DMS79 treated with DMSO at 0.1 percent for 48 hours (cell line): ENCODE data around the gene CLSTN3.

ENCODE experiments used
- DNase-seq: peaks from one replicate; lab custom pipeline; 2025; lab: John Stamatoyannopoulos, UW

Gene CLSTN3

DNA sequence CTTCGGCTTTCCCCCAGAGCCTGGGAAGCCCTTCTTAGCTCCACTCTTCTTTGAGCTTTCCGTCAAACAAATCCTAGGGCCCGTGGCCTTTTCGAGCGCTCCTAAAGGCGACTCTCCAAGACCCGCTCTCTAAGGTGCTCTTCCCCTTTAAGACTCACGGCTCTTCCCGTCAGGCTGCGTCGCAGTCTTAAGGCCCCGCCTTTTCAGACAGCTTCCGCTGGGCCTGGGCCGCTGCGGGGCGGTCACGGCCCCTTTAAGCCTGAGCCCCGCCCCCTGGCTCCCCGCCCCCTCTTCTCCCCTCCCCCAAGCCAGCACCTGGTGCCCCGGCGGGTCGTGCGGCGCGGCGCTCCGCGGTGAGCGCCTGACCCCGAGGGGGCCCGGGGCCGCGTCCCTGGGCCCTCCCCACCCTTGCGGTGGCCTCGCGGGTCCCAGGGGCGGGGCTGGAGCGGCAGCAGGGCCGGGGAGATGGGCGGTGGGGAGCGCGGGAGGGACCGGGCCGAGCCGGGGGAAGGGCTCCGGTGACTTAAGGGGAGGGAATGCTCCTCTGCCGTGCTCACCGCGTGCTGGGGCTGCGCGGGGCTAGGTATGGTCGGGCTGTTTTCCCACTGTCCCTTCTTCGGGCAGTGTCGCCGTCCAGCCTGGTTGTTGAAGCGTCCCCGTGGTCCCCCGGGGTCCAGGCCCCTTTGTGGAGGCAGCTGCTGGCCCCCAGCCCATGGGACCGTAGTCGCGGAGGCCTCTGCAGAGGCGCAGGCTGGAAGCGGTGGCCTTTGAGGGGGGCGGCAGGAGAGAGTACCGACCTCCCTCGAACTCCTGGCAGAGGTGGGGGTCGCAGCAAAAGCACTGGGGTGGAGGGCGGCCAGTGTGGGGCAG lies 59.5 kb downstream of the CLSTN3 start, which contains the start of gene PEX5:
Gene PEX5, plus strand, starts transcription at position 289 of the 870 bp plus-strand sequence. CDS start 692 bp downstream, outside the sequence.
- peak; percentile 77 for DNase-seq

DNA sequence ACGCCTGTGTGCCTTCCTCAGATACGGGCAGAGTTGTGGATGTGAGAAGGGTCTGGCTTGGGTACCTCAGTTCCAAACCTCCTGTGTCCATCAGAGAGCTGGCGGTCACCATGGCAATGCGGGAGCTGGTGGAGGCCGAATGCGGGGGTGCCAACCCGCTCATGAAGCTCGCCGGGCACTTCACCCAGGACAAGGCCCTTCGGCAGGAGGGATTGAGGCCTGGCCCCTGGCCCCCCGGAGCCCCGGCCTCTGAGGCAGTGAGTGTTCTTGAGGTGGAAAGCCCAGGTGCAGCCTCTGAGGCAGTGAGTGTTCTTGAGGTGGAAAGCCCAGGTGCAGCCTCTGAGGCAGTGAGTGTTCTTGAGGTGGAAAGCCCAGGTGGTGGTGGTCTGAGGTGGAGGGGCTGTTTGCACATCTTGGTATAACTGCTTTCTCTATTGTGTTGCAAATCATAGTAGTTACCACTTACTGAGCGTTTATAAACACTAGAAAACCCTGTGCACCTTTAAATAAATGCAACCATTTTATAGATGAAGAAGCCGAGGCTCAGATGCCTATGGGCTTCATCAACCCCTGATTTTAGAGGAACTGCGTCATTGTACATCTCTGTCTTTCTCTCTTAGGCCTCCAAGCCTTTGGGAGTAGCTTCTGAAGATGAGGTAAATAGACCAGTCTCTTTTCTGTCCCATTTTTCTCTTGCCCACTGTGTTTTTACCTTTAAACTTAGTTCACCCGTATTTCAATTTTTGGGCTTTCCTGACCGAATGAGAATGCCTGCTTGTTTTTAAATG lies 60.3 kb downstream of the CLSTN3 start:
- DNase-seq, result peak; percentile 35

DNA sequence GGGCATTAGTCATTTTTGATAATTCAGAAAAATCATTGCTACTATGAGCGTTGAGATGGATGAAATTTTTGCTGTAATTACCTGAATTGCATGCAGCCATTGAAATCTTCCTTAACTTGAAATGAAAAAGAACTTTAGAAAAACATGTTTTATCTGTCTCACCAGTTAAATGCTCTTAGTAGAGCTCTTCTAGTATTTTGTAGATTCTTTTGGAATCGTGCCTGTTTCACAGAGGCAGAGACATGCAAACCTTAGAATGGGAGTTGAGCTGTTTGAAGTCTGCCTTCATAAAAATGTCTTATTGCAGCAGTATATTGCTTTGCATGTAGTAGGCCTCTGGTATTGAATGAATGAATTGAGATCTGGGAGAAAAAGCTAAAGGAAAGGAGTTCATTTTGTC lies 63.5 kb downstream of the CLSTN3 start:
- DNase-seq, result no peak

DNA sequence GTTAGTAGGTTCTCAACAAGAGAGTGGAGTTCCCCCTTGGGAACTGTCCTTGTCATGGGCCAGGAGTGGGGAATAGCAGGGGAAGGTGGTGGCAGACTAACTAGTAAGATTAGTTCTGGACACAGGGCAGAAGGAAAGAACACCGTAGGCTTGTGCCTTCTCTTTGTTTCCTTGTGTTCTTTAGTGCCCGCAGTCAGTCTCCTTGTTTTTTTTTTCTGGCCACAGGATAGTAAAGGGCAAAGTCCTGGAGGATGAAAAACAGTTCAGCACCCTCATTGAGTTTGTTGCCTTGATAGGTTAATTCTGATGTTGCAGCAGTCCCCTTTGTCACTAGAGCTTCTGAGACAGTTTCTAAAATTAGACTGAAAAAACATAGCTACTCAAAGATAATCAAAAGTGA lies 67.7 kb downstream of the CLSTN3 start:
- no peak for DNase-seq

DNA sequence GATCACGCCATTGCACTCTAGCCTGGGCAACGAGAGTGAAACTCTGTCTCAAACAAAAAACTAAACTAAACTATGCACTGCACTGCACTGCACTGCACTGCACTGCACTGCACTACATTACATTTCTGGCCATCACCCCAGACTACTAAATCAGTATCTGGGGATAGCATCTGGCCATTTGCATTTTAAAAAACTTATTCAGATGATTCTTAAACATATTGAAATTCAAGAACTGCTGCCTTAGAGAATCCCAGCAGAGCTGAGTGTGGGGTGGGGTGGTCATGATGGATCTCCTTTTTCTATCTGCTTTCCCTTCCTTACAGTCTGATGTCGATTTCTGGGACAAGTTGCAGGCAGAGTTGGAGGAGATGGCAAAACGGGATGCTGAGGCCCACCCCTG lies 72.9 kb downstream of the CLSTN3 start:
- DNase-seq, result no peak

DNA sequence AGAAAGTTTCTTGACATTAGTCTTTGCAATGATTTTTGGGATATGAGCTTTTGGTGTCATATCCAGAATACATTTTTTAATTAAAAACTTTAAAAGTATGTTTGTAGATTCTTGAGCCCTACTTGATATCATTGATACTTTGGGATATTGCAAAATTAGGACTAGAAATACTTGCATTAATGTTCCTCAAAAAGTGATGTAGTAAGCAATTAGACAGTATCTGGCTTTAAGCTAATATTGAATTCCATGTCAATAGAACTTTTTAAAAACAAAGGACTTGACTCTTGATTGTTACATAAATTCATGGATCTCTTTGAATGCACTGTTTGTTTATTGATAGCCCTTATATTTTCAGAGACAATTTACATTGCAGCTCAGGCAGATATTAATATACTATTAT lies 74.9 kb downstream of the CLSTN3 start:
- no peak for DNase-seq

DNA sequence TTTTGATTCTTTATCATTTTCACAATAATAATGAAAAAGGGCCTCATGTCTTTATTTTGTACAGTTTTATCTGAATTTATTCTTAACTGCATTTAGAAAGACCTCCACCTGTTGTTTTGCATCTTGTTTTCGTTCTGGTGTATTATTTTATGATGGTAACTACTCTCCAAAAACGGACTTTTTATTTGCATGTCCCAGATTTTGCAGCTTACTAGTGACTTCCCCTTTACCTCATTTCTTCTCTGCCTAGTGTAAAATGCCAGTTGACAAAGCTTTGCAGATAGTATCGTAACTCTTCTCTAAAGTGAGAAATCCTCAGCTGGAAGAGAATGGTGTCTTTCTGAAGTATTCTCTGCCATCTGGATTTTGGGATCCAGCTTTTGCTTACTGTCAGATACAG lies 76.5 kb downstream of the CLSTN3 start:
- DNase-seq, result no peak

DNA sequence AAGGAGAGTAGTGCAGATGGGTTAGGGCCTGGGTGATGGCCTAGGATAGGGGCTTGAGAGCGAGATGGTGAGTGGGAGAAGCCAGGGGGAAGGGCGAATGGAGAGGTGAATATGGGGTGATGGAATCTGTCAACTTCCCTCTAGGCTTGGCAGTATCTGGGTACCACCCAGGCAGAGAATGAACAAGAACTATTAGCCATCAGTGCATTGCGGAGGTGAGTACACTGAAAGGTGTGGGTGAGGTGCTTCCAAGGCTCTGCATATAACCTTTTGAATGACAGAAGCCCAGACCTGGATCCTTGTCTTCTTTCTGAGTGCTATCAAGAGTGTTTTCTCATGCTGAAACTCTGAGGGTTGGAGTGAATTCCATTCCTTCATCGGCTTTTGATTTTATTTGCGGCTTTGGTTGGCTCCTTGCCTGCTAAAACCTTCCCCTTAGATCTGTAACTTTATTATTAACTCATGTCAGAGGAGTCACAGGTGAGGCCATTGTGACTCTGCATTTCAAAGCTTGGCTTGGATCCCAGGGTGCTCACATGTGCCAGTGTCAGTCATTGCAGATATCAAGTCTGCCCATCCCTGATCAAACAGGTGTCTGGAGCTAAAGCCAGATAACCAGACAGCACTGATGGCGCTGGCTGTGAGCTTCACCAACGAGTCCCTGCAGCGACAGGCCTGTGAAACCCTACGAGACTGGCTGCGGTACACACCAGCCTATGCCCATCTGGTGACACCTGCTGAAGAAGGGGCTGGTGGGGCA lies 77.9 kb downstream of the CLSTN3 start:
- DNase-seq, result no peak
